ENCODE measurements around the gene LDLRAD2. TPM values are rescaled to one million over a fixed set of nuclear protein-coding genes. Genes with fewer than 3 reads are reported as not detected.
A peak's percentile ranks its signal among the peaks of the same experiment; 100 is the strongest.

The LDLRAD2 gene
- total RNA-seq, 1 donor from 2014 or later, result 0.32 TPM

- peak; percentile 50 for TF ChIP-seq CTCF (IDR thresholded peaks at IDR 0.05)
- no peaks in the 10 kb centered on the region for H3K9me3 ChIP-seq
- H3K4me1 ChIP-seq, result peaks cover 10% of the 10 kb centered on the region
- DNase-seq, result peak; percentile 58
- intact Hi-C loops (cut with DNase I), result no loop called here
- no peaks in the 10 kb centered on the region for H3K36me3 ChIP-seq
- H3K4me3 ChIP-seq, result peak overlapping the region; percentile 46
- H3K27me3 ChIP-seq (ENCODE audit: low read depth), result peaks cover 16% of the 10 kb centered on the region
- ATAC-seq, result peak; percentile 46 to 73
- no peak overlapping the region for H3K27ac ChIP-seq
These were observed 2.3 kb downstream of the LDLRAD2 start for GRCh38 chr1:21814241-21814918.

GRCh38 chr1:21814981-21815582, 3.0 kb downstream of the LDLRAD2 start:
- peak overlapping the region; percentile 46 for H3K4me3 ChIP-seq
- ATAC-seq, result peak; percentile 51 to 54

GRCh38 chr1:21815724-21816321, 3.8 kb downstream of the LDLRAD2 start:
- H3K9me3 ChIP-seq, result no peaks in the 10 kb centered on the region
- H3K27ac ChIP-seq, result no peak overlapping the region
- no peak for TF ChIP-seq CTCF (IDR thresholded peaks at IDR 0.05)
- intact Hi-C loops (cut with DNase I), result no loop called here
- DNase-seq (peak; percentile 45), ATAC-seq (peak; percentile 6 to 49)
- peaks cover 16% of the 10 kb centered on the region for H3K27me3 ChIP-seq (ENCODE audit: low read depth)
- H3K4me3 ChIP-seq, result no peak overlapping the region
- H3K4me1 ChIP-seq, result peaks cover 10% of the 10 kb centered on the region
- no peaks in the 10 kb centered on the region for H3K36me3 ChIP-seq

More at GRCh38 chr1:21814981-21815582, 3.0 kb downstream of the LDLRAD2 start:
- Histone ChIP-seq H3K36me3 (no peaks in the 10 kb centered on the region), H3K9me3 (no peaks in the 10 kb centered on the region), H3K27ac (no peak overlapping the region), H3K4me1 (peaks cover 10% of the 10 kb centered on the region), H3K27me3 (ENCODE audit: low read depth) (peaks cover 16% of the 10 kb centered on the region)
- intact Hi-C loops (cut with DNase I), result no loop called here
- TF ChIP-seq CTCF (IDR thresholded peaks at IDR 0.05), result no peak
- peak; percentile 48 for DNase-seq

GRCh38 chr1:21816602-21817302, 4.7 kb downstream of the LDLRAD2 start:
- peaks cover 10% of the 10 kb centered on the region for H3K4me1 ChIP-seq
- no peaks in the 10 kb centered on the region for H3K9me3 ChIP-seq
- no peak for ATAC-seq
- DNase-seq, result no peak
- H3K36me3 ChIP-seq, result peaks cover 4% of the 10 kb centered on the region
- TF ChIP-seq CTCF (IDR thresholded peaks at IDR 0.05), result no peak
- intact Hi-C loops (cut with DNase I), result no loop called here
- H3K4me3 ChIP-seq, result no peak overlapping the region
- peaks cover 16% of the 10 kb centered on the region for H3K27me3 ChIP-seq (ENCODE audit: low read depth)
- no peak overlapping the region for H3K27ac ChIP-seq

GRCh38 chr1:21818656-21819055, 6.6 kb downstream of the LDLRAD2 start:
- Histone ChIP-seq H3K9me3 (no peaks in the 10 kb centered on the region), H3K27ac (no peak overlapping the region), H3K27me3 (ENCODE audit: low read depth) (peaks cover 13% of the 10 kb centered on the region), H3K36me3 (peaks cover 19% of the 10 kb centered on the region), H3K4me3 (no peak overlapping the region), H3K4me1 (peaks cover 10% of the 10 kb centered on the region)
- DNase-seq (peak; percentile 60), ATAC-seq (peak; percentile 14 to 39)
- intact Hi-C loops (cut with DNase I), result no loop called here
- TF ChIP-seq CTCF (IDR thresholded peaks at IDR 0.05), result no peak

Measured in lower lobe of right lung (tissue), 2 donors.